Karpas-422 (cell line): Measurements from ENCODE around the gene PSMC5. TPM values are rescaled to one million over a fixed set of nuclear protein-coding genes. Genes with fewer than 3 reads are reported as not detected.

Experiments used
- DNase-seq: peaks from one replicate; pipeline ENCODE4 v3.0.0-alpha.2; 2015
- H2AFZ ChIP-seq: fragments of 200-600 bp; sonication (generic); 2 replicates; pipeline ENCODE4 v1.6.1; 2014; ENCODE audit warnings: antibody characterized with exemption, low read length, mixed read lengths
- H3K27ac ChIP-seq: fragments of 200-600 bp; sonication (generic); 2 replicates; pipeline ENCODE4 v1.5.1; 2014; ENCODE audit warnings: mild to moderate bottlenecking, low read length, moderate library complexity
- H3K27me3 ChIP-seq: fragments of 200-600 bp; sonication (generic); 2 replicates; pipeline ENCODE4 v1.6.1; 2014; ENCODE audit warnings: low read length, mixed read lengths
- H3K36me3 ChIP-seq: fragments of 200-600 bp; sonication (generic); 2 replicates; pipeline ENCODE4 v1.6.1; 2014; ENCODE audit warnings: low read length, mixed read lengths; ENCODE audit not compliant: insufficient read depth
- H3K4me1 ChIP-seq: fragments of 200-600 bp; sonication (generic); 2 replicates; pipeline ENCODE4 v1.6.1; 2014; ENCODE audit warnings: mild to moderate bottlenecking, low read length, mixed read lengths
- H3K4me2 ChIP-seq: fragments of 200-600 bp; sonication (generic); 2 replicates; pipeline ENCODE4 v1.6.1; 2014; ENCODE audit warnings: low read length, low read depth, mild to moderate bottlenecking; ENCODE audit not compliant: poor library complexity, severe bottlenecking
- H3K4me3 ChIP-seq: fragments of 200-600 bp; sonication (generic); 2 replicates; pipeline ENCODE4 v1.5.1; 2014; ENCODE audit warnings: mild to moderate bottlenecking, antibody characterized with exemption, low read length, mixed read lengths
- H3K79me2 ChIP-seq: fragments of 200-600 bp; sonication (generic); 2 replicates; pipeline ENCODE4 v1.6.1; 2014; ENCODE audit warnings: mild to moderate bottlenecking, low read length, mixed read lengths
- H3K9ac ChIP-seq: fragments of 200-600 bp; sonication (generic); 2 replicates; pipeline ENCODE4 v1.6.0; 2014; ENCODE audit warnings: low read length
- H3K9me2 ChIP-seq: fragments of 200-600 bp; sonication (generic), shearing (Covaris generic); replicated peaks from 2 replicates; pipeline ENCODE4 v1.6.0; 2014; ENCODE audit warnings: mild to moderate bottlenecking, low read length, moderate library complexity; ENCODE audit not compliant: insufficient read depth
- H3K9me3 ChIP-seq: fragments of 300-700, 200-600 bp; sonication (generic); 2 replicates; pipeline ENCODE4 v1.6.1; 2014; ENCODE audit warnings: low read length, mixed read lengths
- H4K20me1 ChIP-seq: fragments of 200-600 bp; sonication (generic); 2 replicates; pipeline ENCODE4 v1.6.1; 2014; ENCODE audit warnings: mild to moderate bottlenecking, antibody characterized with exemption, low read length, low read depth; ENCODE audit not compliant: insufficient read depth
- total RNA-seq: library from RNA; depleted of rRNA; stranded (reverse); fragments of >200 nt; shearing (Covaris generic); gene quantifications from 2 replicates; pipeline ENCODE4 v1.2.3, GENCODE V29; 2014; ENCODE audit warnings: low replicate concordance

Gene PSMC5
- total RNA-seq, 1 experiment from 2014 or later = 26.9 TPM

GRCh38 chr17:63832014-63832413 is 4.8 kb downstream of the PSMC5 start:
- H3K27ac ChIP-seq = no peak overlapping the region
- H3K4me3 ChIP-seq = no peak overlapping the region
- peaks cover 31% of the 10 kb centered on the region; the same call in 1 of the 2 replicates for H3K36me3 ChIP-seq
- no peaks in the 10 kb centered on the region for H3K9me2 ChIP-seq
- H2AFZ ChIP-seq = no peak overlapping the region
- H3K4me2 ChIP-seq = no peak overlapping the region
- H4K20me1 ChIP-seq = no peaks in the 10 kb centered on the region; the same call in 1 of the 2 replicates
- H3K9me3 ChIP-seq = no peaks in the 10 kb centered on the region
- H3K27me3 ChIP-seq = no peaks in the 10 kb centered on the region
- H3K9ac ChIP-seq = no peak overlapping the region
- DNase-seq = no peak
- peaks cover 36% of the 10 kb centered on the region for H3K79me2 ChIP-seq
- H3K4me1 ChIP-seq = peaks cover 19% of the 10 kb centered on the region

GRCh38 chr17:63832455-63832854 is 5.2 kb downstream of the PSMC5 start:
- Histone ChIP-seq H3K79me2 (peaks cover 39% of the 10 kb centered on the region), H3K36me3 (peaks cover 31% of the 10 kb centered on the region; the same call in 1 of the 2 replicates), H2AFZ (no peak overlapping the region), H3K9me3 (no peaks in the 10 kb centered on the region), H3K9me2 (no peaks in the 10 kb centered on the region), H3K27me3 (no peaks in the 10 kb centered on the region), H3K9ac (no peak overlapping the region), H4K20me1 (no peaks in the 10 kb centered on the region; the same call in 1 of the 2 replicates), H3K4me3 (no peak overlapping the region), H3K4me2 (no peak overlapping the region), H3K4me1 (peaks cover 19% of the 10 kb centered on the region), H3K27ac (no peak overlapping the region)
- peak; percentile 67 for DNase-seq

- Histone ChIP-seq H3K4me1 (peaks cover 17% of the 10 kb centered on the region), H3K4me2 (no peak overlapping the region), H3K9me2 (no peaks in the 10 kb centered on the region), H3K36me3 (peaks cover 31% of the 10 kb centered on the region; the same call in 1 of the 2 replicates), H3K79me2 (peaks cover 39% of the 10 kb centered on the region), H3K27ac (no peak overlapping the region), H3K27me3 (no peaks in the 10 kb centered on the region), H3K4me3 (no peak overlapping the region), H3K9ac (no peak overlapping the region), H4K20me1 (peaks cover 6% of the 10 kb centered on the region; the same call in 1 of the 2 replicates), H3K9me3 (no peaks in the 10 kb centered on the region), H2AFZ (no peak overlapping the region)
- DNase-seq = no peak
Measured at GRCh38 chr17:63833026-63833740, 6.0 kb downstream of the PSMC5 start.

GRCh38 chr17:63833741-63834373 is 6.6 kb downstream of the PSMC5 start:
- H3K36me3 ChIP-seq = peaks cover 31% of the 10 kb centered on the region; the same call in 1 of the 2 replicates
- H3K9me2 ChIP-seq = no peaks in the 10 kb centered on the region
- no peak overlapping the region for H3K4me3 ChIP-seq
- peaks cover 39% of the 10 kb centered on the region for H3K79me2 ChIP-seq
- H3K27me3 ChIP-seq = no peaks in the 10 kb centered on the region
- H3K27ac ChIP-seq = no peak overlapping the region
- H3K4me1 ChIP-seq = peaks cover 14% of the 10 kb centered on the region
- peaks cover 9% of the 10 kb centered on the region; the same call in 1 of the 2 replicates for H4K20me1 ChIP-seq
- no peak overlapping the region for H2AFZ ChIP-seq
- H3K9ac ChIP-seq = no peak overlapping the region
- DNase-seq = no peak
- no peaks in the 10 kb centered on the region for H3K9me3 ChIP-seq
- no peak overlapping the region for H3K4me2 ChIP-seq

GRCh38 chr17:63834431-63835166 is 7.4 kb downstream of the PSMC5 start:
- no peaks in the 10 kb centered on the region for H3K9me2 ChIP-seq
- no peak overlapping the region for H2AFZ ChIP-seq
- peak; percentile 91 for DNase-seq
- H3K9ac ChIP-seq = no peak overlapping the region
- peaks cover 17% of the 10 kb centered on the region for H3K4me1 ChIP-seq
- peaks cover 10% of the 10 kb centered on the region; the same call in 1 of the 2 replicates for H4K20me1 ChIP-seq
- H3K4me2 ChIP-seq = no peak overlapping the region
- no peak overlapping the region for H3K27ac ChIP-seq
- no peaks in the 10 kb centered on the region for H3K27me3 ChIP-seq
- peaks cover 39% of the 10 kb centered on the region for H3K79me2 ChIP-seq
- H3K4me3 ChIP-seq = no peak overlapping the region
- H3K36me3 ChIP-seq = peaks cover 27% of the 10 kb centered on the region; the same call in 1 of the 2 replicates
- no peaks in the 10 kb centered on the region for H3K9me3 ChIP-seq

- H2AFZ ChIP-seq = no peak overlapping the region
- no peaks in the 10 kb centered on the region for H3K9me3 ChIP-seq
- peaks cover 24% of the 10 kb centered on the region for H3K4me1 ChIP-seq
- no peak overlapping the region for H3K27ac ChIP-seq
- H3K79me2 ChIP-seq = peaks cover 39% of the 10 kb centered on the region
- H4K20me1 ChIP-seq = peaks cover 10% of the 10 kb centered on the region; the same call in 1 of the 2 replicates
- no peak for DNase-seq
- H3K36me3 ChIP-seq = peaks cover 20% of the 10 kb centered on the region; the same call in 1 of the 2 replicates
- H3K9me2 ChIP-seq = no peaks in the 10 kb centered on the region
- no peak overlapping the region for H3K9ac ChIP-seq
- H3K4me2 ChIP-seq = no peak overlapping the region
- H3K4me3 ChIP-seq = no peak overlapping the region
- no peaks in the 10 kb centered on the region for H3K27me3 ChIP-seq
Measured at GRCh38 chr17:63835167-63835720, 8.0 kb downstream of the PSMC5 start.

- Histone ChIP-seq H3K4me1 (peaks cover 37% of the 10 kb centered on the region), H3K36me3 (peaks cover 12% of the 10 kb centered on the region; the same call in 1 of the 2 replicates), H3K4me2 (no peak overlapping the region), H3K4me3 (no peak overlapping the region), H3K9me3 (no peaks in the 10 kb centered on the region), H3K27ac (no peak overlapping the region), H3K79me2 (peaks cover 53% of the 10 kb centered on the region), H3K9ac (no peak overlapping the region), H4K20me1 (peaks cover 19% of the 10 kb centered on the region; the same call in 1 of the 2 replicates), H3K9me2 (no peaks in the 10 kb centered on the region), H2AFZ (no peak overlapping the region), H3K27me3 (no peaks in the 10 kb centered on the region)
- no peak for DNase-seq
Measured at GRCh38 chr17:63836811-63837210, 9.6 kb downstream of the PSMC5 start.
